Activated CD8-positive, alpha-beta T cell treated with anti-CD3 and anti-CD28 coated beads for 36 hours (primary cell): ENCODE measurements around the gene MAML1. TPM values are rescaled to one million over a fixed set of nuclear protein-coding genes. Genes with fewer than 3 reads are reported as not detected.
"Not testable (repeated sequence)": the region's sequence is repeated elsewhere in the genome, so short reads cannot be mapped to it uniquely, and the experiment has no call there.

Source experiments
- ATAC-seq: fragments of 200-7000 bp; cut with Tn5 transposase; one replicate; pipeline ENCODE4 v1.10.0; 2021; ENCODE audit warnings: mild to moderate bottlenecking, moderate library complexity
- CTCF ChIA-PET: fragments of 350-600 bp; sonication (Branson Sonifier 250); formaldehyde crosslinking; loops from one replicate; lab custom pipeline; 2021; ENCODE audit warnings: antibody characterized with exemption; lab: Charles Lee
- POLR2A ChIA-PET: fragments of 350-600 bp; sonication (Branson Sonifier 250); formaldehyde crosslinking; loops from one replicate; lab custom pipeline; 2021; ENCODE audit warnings: antibody characterized with exemption; lab: Charles Lee
- DNase-seq: peaks from one replicate; pipeline ENCODE4 v3.0.0-alpha.2; 2020
- H3K27ac Mint-ChIP-seq: one replicate; pipeline ENCODE4 v1.8.0; 2021; ENCODE audit warnings: mild to moderate bottlenecking, mixed read lengths
- H3K27me3 Mint-ChIP-seq: one replicate; pipeline ENCODE4 v1.8.0; 2021; ENCODE audit warnings: mixed read lengths
- H3K36me3 Mint-ChIP-seq: one replicate; pipeline ENCODE4 v1.8.0; 2021; ENCODE audit warnings: low read depth, mixed read lengths
- H3K4me1 Mint-ChIP-seq: one replicate; pipeline ENCODE4 v1.8.0; 2021; ENCODE audit warnings: low read depth, mixed read lengths
- H3K4me3 Mint-ChIP-seq: one replicate; pipeline ENCODE4 v1.8.0; 2021; ENCODE audit warnings: mild to moderate bottlenecking, moderate library complexity, mixed read lengths
- H3K9me3 Mint-ChIP-seq: one replicate; pipeline ENCODE4 v1.8.0; 2021; ENCODE audit warnings: mixed read lengths
- intact Hi-C: fragments of 100-400 bp; cut with micrococcal nuclease; formaldehyde crosslinking; loops from one replicate; pipeline ENCODE4 v1.10.0; 2022
- total RNA-seq, 2 experiments: library from RNA; stranded (reverse); gene quantifications; one replicate each; pipeline ENCODE4 v1.2.3, GENCODE V29; 2021
- TF ChIP-seq, protein P1 (sequence below): fragments of 200-600 bp; IDR thresholded peaks from one replicate; pipeline ENCODE4 v1.8.0; 2022; ENCODE audit warnings: antibody characterized with exemption, mild to moderate bottlenecking

Gene MAML1
- total RNA-seq, 2 experiments from 2014 or later, result 26.1 to 26.6 TPM

DNA sequence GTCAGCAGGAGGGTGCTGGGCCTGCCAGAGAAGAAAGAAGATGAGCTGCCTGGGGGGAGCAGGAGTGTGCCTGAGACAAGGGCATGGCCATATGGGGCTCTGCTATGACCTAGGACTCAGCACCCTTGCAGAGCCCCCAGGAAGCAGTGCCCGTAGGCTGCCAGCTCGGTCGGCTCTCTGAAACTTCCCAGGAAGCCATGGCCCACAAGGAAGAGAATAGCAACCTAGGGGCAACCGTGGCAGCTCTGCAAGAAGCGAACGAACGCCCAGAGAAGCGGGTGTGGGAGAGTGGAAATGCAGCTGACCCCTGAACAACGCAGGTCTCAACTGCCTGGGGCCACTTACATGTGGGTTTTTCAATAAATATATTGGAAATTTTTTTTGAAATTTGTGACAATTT lies 50.5 kb downstream of the MAML1 start:
- Mint-ChIP-seq H3K27me3 (no peaks in the 10 kb centered on the region), H3K4me1 (no peaks in the 10 kb centered on the region), H3K36me3 (peaks cover 3% of the 10 kb centered on the region), H3K9me3 (no peaks in the 10 kb centered on the region), H3K4me3 (no peak overlapping the region), H3K27ac (no peak overlapping the region)
- ATAC-seq (no peak), DNase-seq (no peak)
- ChIA-PET CTCF (interaction anchor here (1.2 to 5.6 kb wide), 4 partner anchors 13 to 20 kb away, joined by 3 to 28 read pairs (median 4); no protein-coding TSS in a partner anchor), POLR2A (interaction anchor here (0.7 to 1.0 kb wide), 2 partner anchors 12 to 92 kb away, joined by 3 read pairs; no protein-coding TSS in a partner anchor)
- intact Hi-C loops, result no loop called here
- TF ChIP-seq, protein P1, sequence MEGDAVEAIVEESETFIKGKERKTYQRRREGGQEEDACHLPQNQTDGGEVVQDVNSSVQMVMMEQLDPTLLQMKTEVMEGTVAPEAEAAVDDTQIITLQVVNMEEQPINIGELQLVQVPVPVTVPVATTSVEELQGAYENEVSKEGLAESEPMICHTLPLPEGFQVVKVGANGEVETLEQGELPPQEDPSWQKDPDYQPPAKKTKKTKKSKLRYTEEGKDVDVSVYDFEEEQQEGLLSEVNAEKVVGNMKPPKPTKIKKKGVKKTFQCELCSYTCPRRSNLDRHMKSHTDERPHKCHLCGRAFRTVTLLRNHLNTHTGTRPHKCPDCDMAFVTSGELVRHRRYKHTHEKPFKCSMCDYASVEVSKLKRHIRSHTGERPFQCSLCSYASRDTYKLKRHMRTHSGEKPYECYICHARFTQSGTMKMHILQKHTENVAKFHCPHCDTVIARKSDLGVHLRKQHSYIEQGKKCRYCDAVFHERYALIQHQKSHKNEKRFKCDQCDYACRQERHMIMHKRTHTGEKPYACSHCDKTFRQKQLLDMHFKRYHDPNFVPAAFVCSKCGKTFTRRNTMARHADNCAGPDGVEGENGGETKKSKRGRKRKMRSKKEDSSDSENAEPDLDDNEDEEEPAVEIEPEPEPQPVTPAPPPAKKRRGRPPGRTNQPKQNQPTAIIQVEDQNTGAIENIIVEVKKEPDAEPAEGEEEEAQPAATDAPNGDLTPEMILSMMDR, result no peak

DNA sequence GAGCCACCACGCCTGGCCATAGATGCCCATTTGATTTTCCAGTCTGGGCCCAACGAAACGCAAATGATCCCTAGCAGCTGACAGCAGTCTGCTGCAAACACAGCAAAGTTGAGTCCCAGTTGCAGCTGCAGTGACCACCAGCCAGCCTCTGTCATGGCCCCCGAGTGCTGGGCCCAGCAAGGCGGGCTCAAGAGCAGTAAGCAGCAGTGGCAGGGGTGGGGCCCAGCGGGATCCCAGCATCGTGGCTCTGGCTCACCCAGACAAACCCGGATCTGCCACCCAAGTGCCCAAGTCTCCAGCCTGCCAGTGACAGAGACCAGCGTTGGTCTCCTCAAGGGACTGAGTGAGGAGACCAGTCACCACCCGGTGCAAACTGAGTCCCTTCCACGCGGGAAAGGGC lies 54.2 kb downstream of the MAML1 start:
- H3K4me1 Mint-ChIP-seq, result no peaks in the 10 kb centered on the region
- ChIA-PET CTCF (interaction anchor here (1.2 to 1.7 kb wide), 2 partner anchors 15 to 24 kb away, joined by 3 to 6 read pairs; no protein-coding TSS in a partner anchor), POLR2A (interaction anchor here (0.6 kb wide), 1 partner anchor 138 kb away, joined by 3 read pairs; no protein-coding TSS in a partner anchor)
- ATAC-seq (no peak), DNase-seq (no peak)
- no peak overlapping the region for H3K27ac Mint-ChIP-seq
- H3K9me3 Mint-ChIP-seq, result no peaks in the 10 kb centered on the region
- no peaks in the 10 kb centered on the region for H3K27me3 Mint-ChIP-seq
- intact Hi-C loops, result no loop called here
- H3K4me3 Mint-ChIP-seq, result no peak overlapping the region
- TF ChIP-seq, protein P1, result no peak
- no peaks in the 10 kb centered on the region for H3K36me3 Mint-ChIP-seq

DNA sequence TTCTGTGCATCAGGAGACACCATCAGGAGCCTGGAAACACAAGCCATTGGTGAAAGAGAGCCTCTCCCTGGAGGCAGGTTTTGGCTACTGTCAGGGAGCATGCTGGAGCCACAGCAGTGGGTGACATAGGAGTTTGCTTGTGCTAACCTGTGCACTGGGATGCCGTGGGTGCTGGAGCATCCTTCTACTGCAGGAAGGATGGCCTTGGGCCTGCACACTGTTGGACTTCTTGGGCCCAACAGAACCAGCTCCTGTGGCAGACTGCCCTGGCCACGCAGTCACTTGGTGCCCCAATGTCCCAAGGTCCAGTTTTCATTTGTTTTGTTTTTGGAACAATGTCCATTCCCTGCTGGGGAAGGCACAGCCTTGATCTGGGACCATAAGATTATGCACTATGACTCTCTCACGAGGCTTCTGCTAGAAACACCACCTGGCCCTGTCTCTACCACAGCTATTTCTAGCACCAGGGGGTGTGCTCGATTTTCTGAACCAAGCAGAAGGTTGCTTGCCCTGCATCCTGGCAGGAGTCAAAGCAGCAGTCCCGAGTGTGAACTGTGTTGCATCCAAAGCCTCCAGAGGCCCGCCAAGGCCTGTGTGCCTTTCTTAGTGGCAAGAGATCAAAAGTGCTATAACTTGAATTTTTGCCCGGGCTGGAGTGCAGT lies 55.7 kb downstream of the MAML1 start:
- no peak overlapping the region for H3K4me3 Mint-ChIP-seq
- H3K27ac Mint-ChIP-seq, result no peak overlapping the region
- H3K27me3 Mint-ChIP-seq, result no peaks in the 10 kb centered on the region
- H3K4me1 Mint-ChIP-seq, result peaks cover 2% of the 10 kb centered on the region
- ATAC-seq (no peak), DNase-seq (no peak)
- CTCF ChIA-PET, result no interaction called here
- no peaks in the 10 kb centered on the region for H3K9me3 Mint-ChIP-seq
- TF ChIP-seq, protein P1, result no peak
- POLR2A ChIA-PET, result no interaction called here
- no peaks in the 10 kb centered on the region for H3K36me3 Mint-ChIP-seq
- intact Hi-C loops, result no loop called here

DNA sequence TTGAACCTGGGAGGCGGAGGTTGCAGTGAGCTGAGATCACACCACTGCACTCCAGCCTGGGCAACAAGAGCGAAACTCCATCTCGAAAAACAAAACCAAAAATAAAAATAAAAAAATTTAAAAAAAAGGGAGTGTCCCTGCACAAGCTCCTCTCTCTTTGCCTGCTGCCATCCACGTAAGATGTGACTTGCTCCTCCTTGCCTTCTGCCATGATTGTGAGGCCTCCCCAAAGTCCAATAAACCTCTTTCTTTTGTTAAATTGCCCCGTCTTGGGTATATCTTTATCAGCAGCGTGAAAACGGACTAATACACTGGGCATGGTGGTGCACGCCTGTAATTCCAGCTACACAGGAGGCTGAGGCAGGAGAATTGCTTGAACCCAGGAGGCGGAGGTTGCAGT lies 56.7 kb downstream of the MAML1 start:
- CTCF ChIA-PET, result not testable (repeated sequence)

DNA sequence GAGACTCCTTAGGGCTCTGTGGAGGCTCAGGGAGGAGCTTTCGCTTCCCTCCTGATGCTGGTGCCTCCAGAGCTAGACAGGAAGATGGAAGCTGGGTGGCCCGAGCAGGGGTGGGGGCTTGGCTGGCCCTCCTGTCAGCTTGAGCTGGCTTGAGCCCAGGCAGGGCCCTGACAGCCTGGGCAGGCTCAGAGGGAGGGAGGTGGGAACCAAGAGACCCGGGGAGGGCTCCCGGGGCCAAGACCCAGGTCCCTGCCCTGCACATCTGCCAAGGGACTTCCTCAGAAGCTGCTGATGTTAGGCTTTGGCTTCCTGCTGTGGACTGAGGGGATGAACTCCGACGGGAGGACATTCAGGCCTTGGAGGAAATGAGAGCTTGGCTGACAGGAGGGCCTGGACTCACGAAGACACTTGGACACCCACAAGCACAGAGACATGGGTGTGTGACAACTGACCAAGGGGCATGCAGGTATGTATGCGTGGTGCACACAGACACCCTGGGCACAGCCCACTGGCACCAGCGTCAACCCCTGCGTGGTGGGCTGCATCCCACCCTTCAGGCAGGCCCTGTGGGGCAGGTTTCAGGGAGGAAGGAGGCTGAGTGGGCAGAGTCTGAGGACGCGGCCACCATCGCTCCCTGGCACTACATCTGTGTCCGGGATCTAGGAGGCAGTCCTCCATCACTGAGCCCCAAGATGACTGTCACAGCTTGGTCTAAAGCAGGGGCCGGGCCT lies 59.4 kb downstream of the MAML1 start:
- no peaks in the 10 kb centered on the region for H3K27me3 Mint-ChIP-seq
- ChIA-PET CTCF (no interaction called here), POLR2A (interaction anchor here (1.2 kb wide), 1 partner anchor 116 kb away, joined by 4 read pairs; no protein-coding TSS in a partner anchor)
- no peaks in the 10 kb centered on the region for H3K9me3 Mint-ChIP-seq
- no peak for ATAC-seq
- H3K36me3 Mint-ChIP-seq, result peaks cover 4% of the 10 kb centered on the region
- H3K27ac Mint-ChIP-seq, result no peak overlapping the region
- H3K4me3 Mint-ChIP-seq, result no peak overlapping the region
- DNase-seq, result no peak
- intact Hi-C loops, result no loop called here
- TF ChIP-seq, protein P1, result no peak
- H3K4me1 Mint-ChIP-seq, result peaks cover 26% of the 10 kb centered on the region

More for the DNA sequence above, 56.7 kb downstream of the MAML1 start:
- ATAC-seq, H3K27ac Mint-ChIP-seq, intact Hi-C loops, H3K4me3 Mint-ChIP-seq, POLR2A ChIA-PET, H3K27me3 Mint-ChIP-seq, H3K36me3 Mint-ChIP-seq, H3K9me3 Mint-ChIP-seq, DNase-seq: not testable (repeated sequence)
- peaks cover 11% of the 10 kb centered on the region for H3K4me1 Mint-ChIP-seq
